M059J (cell line): ENCODE measurements around the gene ETFA. TPM values are rescaled to one million over a fixed set of nuclear protein-coding genes. Genes with fewer than 3 reads are reported as not detected.
"Not testable (repeated sequence)": the region's sequence is repeated elsewhere in the genome, so short reads cannot be mapped to it uniquely, and the experiment has no call there.

Source experiments
- DNase-seq: peaks from one replicate; pipeline ENCODE4 v3.0.0-alpha.2; 2012; ENCODE audit warnings: low read depth
- total RNA-seq: library from RNA; depleted of rRNA; stranded (reverse); fragments of >200 nt; shearing (Covaris generic); gene quantifications from 2 replicates; pipeline ENCODE4 v1.2.3, GENCODE V29; 2014

Gene ETFA
- total RNA-seq, 1 experiment from 2014 or later, result 166 TPM

DNA sequence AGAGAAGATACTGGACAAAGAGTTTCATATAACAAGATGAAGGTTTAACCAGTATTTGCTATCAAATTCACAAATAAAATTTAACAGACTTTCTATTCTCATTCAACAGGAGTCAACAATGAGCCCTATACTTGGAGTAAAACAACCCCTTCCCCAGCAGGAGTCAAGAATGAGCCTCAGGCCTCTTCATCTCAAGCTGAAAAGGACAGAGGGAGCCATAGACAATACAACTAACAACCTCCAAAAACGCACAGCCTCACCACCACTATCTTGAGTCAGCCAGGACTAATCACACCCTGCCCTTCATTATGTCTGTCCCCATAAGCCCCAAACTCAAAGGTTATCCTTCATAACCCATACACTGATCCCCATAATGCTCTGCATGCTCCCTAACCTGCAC, 36.4 kb downstream of the ETFA start:
- no peak for DNase-seq

DNA sequence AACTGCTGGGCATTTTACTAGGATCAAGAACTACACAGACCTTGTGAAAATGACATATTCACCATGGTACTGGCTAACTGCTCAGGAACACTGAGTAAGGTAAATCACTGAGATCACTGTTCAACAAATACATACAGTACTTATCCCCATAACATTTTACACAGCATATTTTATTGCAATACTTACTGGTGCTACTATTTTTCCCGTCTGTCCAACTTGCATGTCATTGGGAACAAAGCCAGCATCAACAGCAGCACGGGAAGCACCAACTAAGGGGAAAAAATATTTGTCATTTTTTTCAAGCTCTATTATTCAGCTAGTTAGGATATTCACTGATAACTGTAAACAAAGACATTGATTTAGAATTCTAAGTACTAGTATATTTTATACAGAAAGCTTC, 37.0 kb downstream of the ETFA start:
- no peak for DNase-seq

DNA sequence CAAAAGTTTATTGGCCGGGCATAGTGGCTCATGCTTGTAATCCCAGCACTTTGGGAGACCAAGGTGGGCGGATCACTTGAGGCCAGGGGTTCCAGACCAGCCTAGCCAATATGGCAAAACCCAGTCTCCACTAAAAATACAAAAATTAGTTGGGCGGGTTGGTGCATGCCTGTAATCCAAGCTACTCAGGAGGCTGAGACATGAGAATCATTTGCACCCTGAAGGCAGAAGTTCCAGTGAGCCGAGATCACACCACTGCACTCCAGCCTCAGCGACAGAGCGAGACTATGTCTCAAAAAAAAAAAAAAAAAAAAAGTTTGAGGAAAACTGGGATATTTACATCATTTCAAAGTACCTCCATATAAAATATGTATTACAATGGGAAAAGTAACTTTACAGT, 40.4 kb downstream of the ETFA start:
- no peak for DNase-seq

- DNase-seq, result no peak
Observed at GRCh38 chr15:76267077-76267476, 44.2 kb downstream of the ETFA start.

- DNase-seq, result not testable (repeated sequence)
Observed at GRCh38 chr15:76265769-76266168, 45.5 kb downstream of the ETFA start.

DNA sequence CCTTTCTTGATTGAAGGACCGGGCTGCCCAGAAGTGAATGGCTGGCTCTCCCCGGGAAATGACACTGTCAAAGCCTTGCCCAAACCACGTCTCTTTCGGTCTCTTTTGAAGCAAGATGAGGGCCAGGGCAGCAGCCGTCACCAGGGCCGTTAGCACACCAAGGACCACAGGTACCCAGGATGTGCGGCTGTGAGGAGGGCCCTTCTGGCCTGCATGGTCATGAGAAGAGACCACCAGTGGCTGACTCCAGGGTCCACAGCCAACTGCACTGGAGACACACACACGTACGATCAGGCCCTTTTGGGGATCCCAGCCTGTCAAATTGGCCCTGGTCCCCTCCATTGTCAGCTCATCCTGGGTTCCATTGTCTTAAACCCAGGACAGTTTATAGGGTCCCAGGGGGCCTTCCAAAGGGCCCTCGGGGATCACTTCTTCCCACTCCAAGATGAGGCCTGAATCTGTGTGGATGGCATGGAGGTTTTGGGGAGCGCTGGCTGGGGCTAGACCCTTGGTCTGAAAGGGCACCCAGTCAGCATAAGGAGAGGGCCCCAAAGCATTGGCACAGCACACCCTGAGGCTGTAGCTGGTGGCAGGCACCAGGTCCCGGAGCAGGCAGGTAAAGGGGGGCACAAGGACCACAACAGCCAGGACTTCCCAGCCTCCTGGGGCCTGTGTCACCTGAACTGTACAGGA, 50.9 kb downstream of the ETFA start:
- no peak for DNase-seq

GRCh38 chr15:76259392-76259791, 51.9 kb downstream of the ETFA start:
- DNase-seq, result no peak

DNA sequence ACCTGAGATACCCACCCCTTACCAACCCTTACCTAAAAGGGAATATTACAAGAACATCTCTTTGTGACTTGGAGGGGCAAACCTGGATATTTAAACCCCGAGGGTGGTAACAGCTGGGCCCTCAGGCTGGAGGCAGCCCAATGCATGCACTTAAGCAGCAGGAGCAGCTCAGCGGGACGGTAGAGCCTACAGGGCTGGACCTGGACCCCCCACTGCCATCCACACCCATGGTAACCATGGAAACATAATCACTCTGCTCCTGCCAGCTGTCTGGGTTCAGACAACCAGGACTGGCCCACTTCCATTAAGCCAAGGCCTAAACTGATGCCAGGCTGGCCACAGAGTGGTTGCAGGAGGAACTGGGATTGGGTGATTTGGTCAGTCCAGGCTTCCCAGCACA, 52.8 kb downstream of the ETFA start:
- DNase-seq, result peak; percentile 7

GRCh38 chr15:76253691-76254473, 57.4 kb downstream of the ETFA start:
- DNase-seq, result peak; percentile 1

DNA sequence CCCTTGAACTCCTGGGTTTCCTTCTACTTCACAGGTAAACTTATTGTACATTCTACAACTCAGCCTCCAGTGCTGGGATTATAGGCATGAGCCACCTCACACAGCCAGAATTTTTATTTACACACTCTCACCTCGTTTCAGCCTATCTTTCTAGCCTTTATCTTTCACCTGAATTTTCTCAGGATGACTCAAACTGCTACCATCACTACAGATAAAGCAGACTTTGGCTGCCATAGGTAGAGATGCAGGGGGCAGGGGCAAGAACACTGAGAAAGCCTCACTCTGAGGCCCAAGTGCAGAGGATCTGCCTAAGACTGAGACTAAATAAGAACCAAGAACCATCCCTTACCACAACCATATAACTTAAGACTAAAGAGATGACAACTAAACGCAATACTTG, 59.0 kb downstream of the ETFA start:
- no peak for DNase-seq

DNA sequence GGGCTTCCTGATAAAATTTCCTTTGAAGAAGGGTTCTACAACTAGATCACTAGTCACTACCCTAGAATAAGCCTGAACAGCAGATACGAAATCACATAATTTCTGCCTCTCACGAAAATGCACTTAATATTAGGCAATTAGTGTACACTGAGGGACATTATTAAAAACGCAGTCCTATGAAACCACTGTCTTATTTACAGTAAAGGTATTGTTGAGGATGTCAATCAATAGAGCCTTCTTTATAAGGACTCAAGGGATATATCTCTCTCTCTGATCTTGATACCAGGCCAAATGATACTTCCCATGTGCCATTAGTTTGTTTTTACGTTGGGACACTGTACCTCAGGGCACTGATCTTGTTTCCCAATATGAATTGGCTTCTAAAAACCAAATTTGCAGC, 59.6 kb downstream of the ETFA start:
- DNase-seq, result no peak

- no peak for DNase-seq
Observed at GRCh38 chr15:76245072-76245610, 66.1 kb downstream of the ETFA start.

- DNase-seq, result no peak
Observed at GRCh38 chr15:76239786-76240185, 71.5 kb downstream of the ETFA start.

- no peak for DNase-seq
Observed at GRCh38 chr15:76236350-76236749, 74.9 kb downstream of the ETFA start.

DNA sequence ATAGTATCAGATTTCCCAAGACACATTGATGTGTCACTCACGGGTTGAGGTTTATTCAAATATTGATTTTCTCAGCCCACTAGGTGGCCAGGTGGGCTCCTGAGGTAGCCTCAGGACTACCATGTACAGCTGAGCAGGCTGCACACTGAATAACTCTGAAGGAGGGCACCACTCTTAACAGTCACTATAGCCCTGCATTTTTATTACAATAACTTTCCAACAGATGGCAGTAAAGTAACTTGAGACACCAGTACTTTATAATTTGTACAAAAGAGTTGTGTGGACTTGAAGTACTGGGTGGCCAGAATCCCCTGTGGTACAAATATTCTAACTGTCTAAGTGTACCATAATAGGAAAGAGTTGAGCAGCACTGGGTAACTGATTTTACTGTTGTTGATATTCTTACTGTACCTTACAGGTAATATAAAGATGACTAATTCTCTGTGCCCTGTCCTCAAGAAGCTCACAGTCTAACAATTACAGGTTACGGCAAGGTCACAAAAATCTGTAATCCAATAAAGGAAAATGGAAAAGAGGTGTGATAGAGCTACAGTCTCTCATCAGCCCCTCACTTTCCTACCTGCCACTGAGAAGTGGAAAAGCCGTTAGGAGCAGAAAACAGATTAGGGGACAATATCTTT, 76.0 kb downstream of the ETFA start:
- peak; percentile 46 for DNase-seq

- no peak for DNase-seq
Observed at GRCh38 chr15:76234337-76234889, 76.9 kb downstream of the ETFA start.

DNA sequence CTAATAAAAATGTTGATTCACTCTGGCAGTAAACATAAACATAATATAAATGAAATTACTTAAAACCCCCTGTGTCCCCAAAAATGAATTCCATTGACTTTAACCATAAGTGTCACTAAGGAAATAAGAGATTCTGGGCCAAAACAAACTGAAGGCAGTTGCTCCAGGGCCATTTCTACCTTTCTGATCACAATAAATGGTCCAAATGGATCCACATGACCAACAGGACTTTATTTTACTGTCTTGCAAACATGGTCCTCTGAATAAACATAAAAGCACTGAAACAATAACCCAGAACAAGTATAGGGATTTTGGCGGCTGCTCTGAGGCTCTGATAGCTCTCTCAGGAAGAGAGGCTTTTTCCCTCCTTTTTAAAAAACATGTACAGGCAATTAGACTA, 77.3 kb downstream of the ETFA start:
- DNase-seq, result no peak

- DNase-seq, result no peak
Observed at GRCh38 chr15:76229266-76229665, 82.0 kb downstream of the ETFA start.

GRCh38 chr15:76223521-76223920, 87.7 kb downstream of the ETFA start:
- DNase-seq, result no peak

DNA sequence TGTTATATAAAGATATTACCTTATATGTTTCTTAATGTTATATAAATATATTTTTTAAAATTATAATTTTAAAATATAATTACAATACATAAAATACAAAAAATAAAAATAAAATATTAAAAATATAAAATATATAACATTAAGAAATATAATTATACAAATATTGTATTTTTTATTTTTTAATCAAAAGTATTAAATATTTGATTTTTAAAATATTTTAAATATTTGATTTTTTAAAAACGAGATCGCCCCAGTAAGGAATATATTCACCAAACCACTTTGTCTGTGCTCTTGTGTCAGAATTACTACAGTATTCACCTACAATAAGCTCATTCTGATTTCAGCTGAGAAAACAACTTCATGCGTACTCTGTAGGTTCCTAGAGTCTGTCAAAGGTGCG, 89.1 kb downstream of the ETFA start:
- DNase-seq, result no peak

DNA sequence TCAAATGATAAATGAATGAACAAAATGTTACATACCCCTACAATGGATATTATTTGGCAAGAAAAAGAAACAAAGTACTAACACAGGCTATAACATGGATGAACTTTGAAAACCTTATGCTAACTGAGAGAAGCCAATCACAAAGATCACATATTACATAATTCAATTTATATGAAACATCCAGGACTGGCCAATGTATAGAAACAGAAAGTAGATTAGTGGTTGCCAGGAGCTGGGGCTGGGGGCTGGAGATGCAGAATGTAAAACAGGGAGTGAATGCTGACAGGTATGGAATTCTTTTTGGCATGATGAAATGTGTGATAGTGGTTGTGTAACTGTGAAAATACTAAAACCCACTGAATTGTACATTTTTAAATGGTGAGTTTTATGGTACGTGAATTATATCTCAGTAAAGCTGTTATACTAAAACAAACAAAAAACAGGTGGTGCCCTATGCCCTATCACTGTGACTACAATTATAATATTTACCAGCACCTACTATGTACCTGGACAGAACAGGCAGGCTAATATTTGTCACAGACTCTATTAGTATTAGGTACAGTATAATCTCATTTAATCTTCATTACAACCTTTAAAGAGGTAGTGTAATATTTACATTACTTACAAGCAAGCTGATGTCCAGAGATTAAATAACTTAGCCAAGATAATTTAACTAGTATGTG, 90.0 kb downstream of the ETFA start:
- DNase-seq, result no peak

DNA sequence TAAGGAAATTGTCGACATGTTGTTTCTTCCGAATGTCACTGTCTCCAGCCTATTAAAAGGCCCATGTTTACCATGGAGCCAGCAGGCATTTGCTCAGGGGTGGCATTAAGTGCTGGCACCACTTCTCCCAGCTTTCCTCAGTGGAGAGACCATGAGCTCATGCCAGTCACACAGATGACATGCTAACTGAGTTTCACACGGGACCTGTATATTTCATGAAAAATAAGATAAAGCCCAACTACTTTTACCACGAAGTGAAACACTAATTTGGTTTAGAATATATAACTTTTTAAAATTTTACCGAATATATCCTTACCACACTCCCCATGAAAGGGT, 93.4 kb downstream of the ETFA start:
- no peak for DNase-seq
